Dedifferentiated amniotic fluid mesenchymal stem cell (primary cell): Measurements from ENCODE around the gene DUSP16.
A peak's percentile ranks its signal among the peaks of the same experiment; 100 is the strongest.

Experiments
- DNase-seq: peaks from one replicate; pipeline ENCODE4 v3.0.0-alpha.2; 2016; ENCODE audit errors: extremely low spot score

The DUSP16 gene

GRCh38 chr12:12442548-12443071, 120.1 kb downstream of the DUSP16 start:
- DNase-seq, result peak; percentile 23

- no peak for DNase-seq
Observed at GRCh38 chr12:12441843-12442461, 120.7 kb downstream of the DUSP16 start.

GRCh38 chr12:12441429-12441807, 121.2 kb downstream of the DUSP16 start:
- DNase-seq, result no peak

GRCh38 chr12:12440784-12441428, 121.8 kb downstream of the DUSP16 start:
- no peak for DNase-seq

GRCh38 chr12:12439636-12440035, 123.0 kb downstream of the DUSP16 start:
- DNase-seq, result no peak

GRCh38 chr12:12436831-12437345, 125.8 kb downstream of the DUSP16 start:
- DNase-seq, result no peak

GRCh38 chr12:12433203-12433731, 129.4 kb downstream of the DUSP16 start:
- DNase-seq, result no peak

- DNase-seq, result peak; percentile 75
Observed at GRCh38 chr12:12432364-12432763, 130.3 kb downstream of the DUSP16 start.

GRCh38 chr12:12428961-12429657, 133.6 kb downstream of the DUSP16 start:
- no peak for DNase-seq

- DNase-seq, result no peak
Observed at GRCh38 chr12:12428047-12428446, 134.6 kb downstream of the DUSP16 start.

- no peak for DNase-seq
Observed at GRCh38 chr12:12427568-12427967, 135.1 kb downstream of the DUSP16 start.

- no peak for DNase-seq
Observed at GRCh38 chr12:12425616-12426015, 137.0 kb downstream of the DUSP16 start.

GRCh38 chr12:12425001-12425400, 137.7 kb downstream of the DUSP16 start:
- DNase-seq, result no peak
